Trophoblast cell (in vitro differentiated cells and primary cell): Measurements from ENCODE around the gene GSE1.

Source experiments
- DNase-seq, 2 donors: peaks; one replicate each; pipeline ENCODE4 v3.0.0-alpha.2; 2016
- H2AFZ ChIP-seq: 2 replicates; pipeline ENCODE4 v1.6.1; 2013; ENCODE audit warnings: low read length, moderate library complexity, mild to moderate bottlenecking; ENCODE audit not compliant: insufficient read depth, poor library complexity
- H2AK5ac ChIP-seq: 2 replicates; pipeline ENCODE4 v1.6.1; 2013; ENCODE audit warnings: mild to moderate bottlenecking, low read length
- H2BK120ac ChIP-seq: 2 replicates; pipeline ENCODE4 v1.6.1; 2013; ENCODE audit warnings: low read length, mild to moderate bottlenecking, moderate library complexity; ENCODE audit not compliant: insufficient read depth, poor library complexity
- H2BK12ac ChIP-seq: 2 replicates; pipeline ENCODE4 v1.6.1; 2013; ENCODE audit warnings: mild to moderate bottlenecking, low read length, moderate library complexity
- H2BK5ac ChIP-seq: 2 replicates; pipeline ENCODE4 v1.6.1; 2013; ENCODE audit warnings: low read length, low read depth, moderate library complexity, mild to moderate bottlenecking; ENCODE audit not compliant: poor library complexity
- H3K14ac ChIP-seq: 2 replicates; pipeline ENCODE4 v1.6.1; 2013; ENCODE audit warnings: mild to moderate bottlenecking, low read length
- H3K18ac ChIP-seq: 2 replicates; pipeline ENCODE4 v1.6.1; 2013; ENCODE audit warnings: mild to moderate bottlenecking, low read length
- H3K23ac ChIP-seq: 2 replicates; pipeline ENCODE4 v1.6.1; 2013; ENCODE audit warnings: low read length
- H3K27ac ChIP-seq: 2 replicates; pipeline ENCODE4 v1.5.1; 2013; ENCODE audit warnings: low read depth, mild to moderate bottlenecking, inconsistent platforms, low read length, moderate library complexity
- H3K27me3 ChIP-seq: 2 replicates; pipeline ENCODE4 v1.6.1; 2013; ENCODE audit warnings: inconsistent platforms, mild to moderate bottlenecking, low read length, moderate library complexity; ENCODE audit not compliant: insufficient read depth
- H3K36me3 ChIP-seq, 2 experiments: 1 replicate in 1 of 2; 2 replicates in 1 of 2; pipeline ENCODE4 v1.6.1; 2013; ENCODE audit warnings: low read length in 2 of 2, mild to moderate bottlenecking in 2 of 2, moderate library complexity in 1 of 2; ENCODE audit not compliant: insufficient read depth in 2 of 2, control insufficient read depth in 1 of 2
- H3K4ac ChIP-seq: 2 replicates; pipeline ENCODE4 v1.6.1; 2013; ENCODE audit warnings: low read depth, mild to moderate bottlenecking, low read length, moderate library complexity
- H3K4me1 ChIP-seq, 2 experiments: 1 replicate in 1 of 2; 2 replicates in 1 of 2; pipeline ENCODE4 v1.6.1; 2013; ENCODE audit warnings: low read length in 2 of 2, mild to moderate bottlenecking in 2 of 2, moderate library complexity in 1 of 2; ENCODE audit not compliant: insufficient read depth in 2 of 2, control insufficient read depth in 1 of 2
- H3K4me2 ChIP-seq: 2 replicates; pipeline ENCODE4 v1.6.1; 2013; ENCODE audit warnings: inconsistent platforms, mild to moderate bottlenecking, low read length, moderate library complexity
- H3K4me3 ChIP-seq: 2 replicates; pipeline ENCODE4 v1.5.1; 2013; ENCODE audit warnings: mild to moderate bottlenecking, low read depth, low read length, inconsistent platforms
- H3K79me1 ChIP-seq: one replicate; pipeline ENCODE4 v1.6.1; 2013; ENCODE audit warnings: low read length
- H3K79me2 ChIP-seq: 2 replicates; pipeline ENCODE4 v1.6.1; 2013; ENCODE audit warnings: low read length, mild to moderate bottlenecking; ENCODE audit not compliant: control insufficient read depth, insufficient read depth, poor library complexity
- H3K9ac ChIP-seq: 2 replicates; pipeline ENCODE4 v1.6.1; 2013; ENCODE audit warnings: mild to moderate bottlenecking, low read length
- H3K9me3 ChIP-seq: 2 replicates; pipeline ENCODE4 v1.6.1; 2013; ENCODE audit warnings: low read depth, mild to moderate bottlenecking, control low read depth, inconsistent platforms, low read length; ENCODE audit not compliant: insufficient read depth
- H4K12ac ChIP-seq: 2 replicates; pipeline ENCODE4 v1.6.1; 2013; ENCODE audit warnings: low read depth, mild to moderate bottlenecking, low read length, moderate library complexity
- H4K8ac ChIP-seq: 2 replicates; pipeline ENCODE4 v1.6.1; 2013; ENCODE audit warnings: low read depth, mild to moderate bottlenecking, low read length, moderate library complexity
- H4K91ac ChIP-seq: one replicate; pipeline ENCODE4 v1.6.1; 2013; ENCODE audit warnings: low read depth, mild to moderate bottlenecking, low read length, moderate library complexity
- WGBS: extraction: QIAGEN DNeasy Blood & Tissue Kit; methylation state at CpG from one replicate; pipeline ENCODE4 v1.1.7; 2013; ENCODE audit warnings: missing lambda C conversion rate; ENCODE audit not compliant: insufficient read length, insufficient coverage; ENCODE audit errors: extremely low coverage; 5-methylcytosine and 5-hydroxymethylcytosine counted together

GSE1 gene

DNA sequence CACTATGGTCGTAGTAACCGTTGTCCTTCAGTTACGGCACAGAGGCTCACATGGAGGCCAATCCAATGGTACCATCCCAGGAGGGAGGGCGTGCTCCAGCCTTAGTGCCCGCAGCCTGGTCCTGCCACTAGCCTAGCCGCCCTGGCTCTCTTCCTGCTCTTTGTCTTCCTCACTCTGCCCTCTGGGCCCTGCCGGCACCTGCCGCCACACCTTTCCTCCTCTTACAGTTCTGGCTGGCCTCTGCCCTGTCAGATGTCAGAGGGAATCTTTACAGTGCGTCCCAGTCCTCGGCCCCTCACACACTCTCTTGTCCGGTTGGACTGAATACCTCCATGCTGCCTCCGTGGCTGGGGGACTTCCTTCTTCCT lies 52.2 kb downstream of the GSE1 start:
- WGBS = no CpG with 5 or more reads among the region's 12 CpGs
- DNase-seq = no peak
- no peak overlapping the region for H4K91ac ChIP-seq

DNA sequence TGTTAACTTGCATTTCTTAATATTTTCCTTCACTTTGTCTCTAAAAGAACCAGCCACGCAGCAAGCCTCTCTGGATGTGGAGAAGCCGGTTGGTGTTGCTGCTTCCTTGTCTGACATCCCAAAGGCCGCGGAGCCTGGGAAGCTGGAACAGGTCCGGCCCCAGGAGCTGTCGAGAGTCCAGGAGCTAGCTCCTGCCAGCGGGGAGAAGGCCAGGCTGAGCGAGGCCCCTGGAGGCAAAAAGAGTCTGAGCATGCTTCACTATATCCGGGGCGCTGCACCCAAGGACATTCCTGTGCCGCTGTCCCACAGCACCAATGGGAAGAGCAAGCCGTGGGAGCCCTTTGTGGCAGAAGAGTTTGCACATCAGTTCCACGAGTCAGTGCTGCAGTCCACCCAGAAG lies 52.8 kb downstream of the GSE1 start:
- Histone ChIP-seq H3K4me2 (no peak overlapping the region), H3K27me3 (no peaks in the 10 kb centered on the region), H4K91ac (no peak overlapping the region), H3K36me3 (peaks cover 82 to 88% of the 10 kb centered on the region in 2 experiments), H4K8ac (no peak overlapping the region), H3K9me3 (peaks cover 3% of the 10 kb centered on the region), H3K4ac (no peak overlapping the region), H2AK5ac (no peak overlapping the region), H2BK5ac (no peak overlapping the region), H3K4me3 (no peak overlapping the region), H2BK12ac (no peak overlapping the region), H3K27ac (no peak overlapping the region), H3K14ac (no peak overlapping the region), H3K9ac (no peak overlapping the region), H2BK120ac (no peak overlapping the region), H3K79me2 (no peaks in the 10 kb centered on the region), H3K18ac (no peak overlapping the region), H3K23ac (no peak overlapping the region), H3K4me1 (no peaks in the 10 kb centered on the region), H3K79me1 (no peaks in the 10 kb centered on the region), H2AFZ (no peak overlapping the region), H4K12ac (no peak overlapping the region)
- no CpG with 5 or more reads among the region's 13 CpGs for whole genome bisulfite sequencing
- DNase-seq = no peak

More for the DNA sequence above, 52.2 kb downstream of the GSE1 start:
- Histone ChIP-seq H2AFZ (no peak overlapping the region), H3K4me1 (no peaks in the 10 kb centered on the region), H3K9me3 (peaks cover 3% of the 10 kb centered on the region), H3K36me3 (peaks cover 82 to 86% of the 10 kb centered on the region in 2 experiments), H3K27me3 (no peaks in the 10 kb centered on the region), H3K9ac (no peak overlapping the region), H3K4me3 (no peak overlapping the region), H2AK5ac (no peak overlapping the region), H3K18ac (no peak overlapping the region), H3K79me2 (no peaks in the 10 kb centered on the region), H2BK12ac (no peak overlapping the region), H3K4ac (no peak overlapping the region), H3K14ac (no peak overlapping the region), H4K12ac (no peak overlapping the region), H3K23ac (no peak overlapping the region), H3K79me1 (no peaks in the 10 kb centered on the region), H3K4me2 (no peak overlapping the region), H3K27ac (no peak overlapping the region), H4K8ac (no peak overlapping the region), H2BK5ac (no peak overlapping the region), H2BK120ac (no peak overlapping the region)

DNA sequence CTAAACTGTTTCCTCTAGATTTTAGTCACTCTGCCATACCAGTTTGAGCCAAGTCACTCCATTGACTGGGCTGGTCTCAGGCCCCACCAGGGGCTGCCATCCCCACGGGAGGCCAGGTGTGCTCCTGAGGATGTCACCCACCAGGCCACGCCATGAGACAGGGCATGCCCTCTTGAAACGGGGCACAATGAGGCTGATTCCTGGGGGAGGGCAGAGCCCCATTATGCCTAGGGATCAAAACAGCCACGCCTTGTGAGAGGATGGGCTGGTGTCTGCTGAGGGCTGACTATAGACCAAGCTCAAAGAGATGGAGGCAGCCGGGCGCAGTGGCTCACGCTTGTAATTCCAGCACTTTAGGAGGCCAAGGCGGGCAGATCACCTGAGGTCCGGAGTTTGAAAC lies 54.1 kb downstream of the GSE1 start:
- Histone ChIP-seq H3K23ac (no peak overlapping the region), H3K9ac (no peak overlapping the region), H2AK5ac (no peak overlapping the region), H3K4me2 (no peak overlapping the region), H3K36me3 (peaks cover 80 to 86% of the 10 kb centered on the region in 2 experiments), H4K12ac (no peak overlapping the region), H3K79me2 (no peaks in the 10 kb centered on the region), H2BK120ac (no peak overlapping the region), H2BK12ac (no peak overlapping the region), H3K9me3 (peaks cover 3% of the 10 kb centered on the region), H3K4me1 (no peaks in the 10 kb centered on the region), H3K27ac (no peak overlapping the region), H3K14ac (no peak overlapping the region), H3K79me1 (no peaks in the 10 kb centered on the region), H3K27me3 (no peaks in the 10 kb centered on the region), H3K18ac (no peak overlapping the region), H2AFZ (no peak overlapping the region), H4K91ac (no peak overlapping the region), H3K4me3 (no peak overlapping the region), H4K8ac (no peak overlapping the region), H2BK5ac (no peak overlapping the region), H3K4ac (no peak overlapping the region)
- no peak for DNase-seq
- no CpG with 5 or more reads among the region's 9 CpGs for WGBS

DNA sequence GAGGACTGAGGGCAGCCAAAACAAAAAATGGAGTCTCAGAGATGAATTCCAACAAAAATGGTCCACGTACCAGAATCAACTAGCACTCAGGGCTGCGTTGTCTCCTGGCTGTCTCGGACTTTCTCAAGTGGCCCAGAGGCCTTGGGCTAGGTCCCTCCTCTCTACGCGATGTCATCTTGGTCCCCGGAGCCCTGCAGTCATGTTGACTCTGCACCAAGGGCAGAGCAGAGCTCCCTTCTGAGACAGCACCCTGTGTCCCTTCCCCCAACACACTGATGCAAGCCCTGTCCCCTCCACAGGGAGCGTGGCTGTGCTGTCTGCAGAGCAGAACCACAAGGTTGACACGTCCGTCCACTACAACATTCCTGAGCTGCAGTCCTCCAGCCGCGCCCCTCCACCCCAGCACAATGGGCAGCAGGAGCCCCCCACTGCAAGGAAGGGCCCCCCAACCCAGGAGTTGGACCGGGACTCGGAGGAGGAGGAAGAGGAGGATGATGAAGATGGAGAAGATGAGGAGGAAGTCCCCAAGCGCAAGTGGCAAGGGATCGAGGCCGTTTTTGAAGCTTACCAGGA lies 54.8 kb downstream of the GSE1 start:
- Histone ChIP-seq H4K8ac (no peak overlapping the region), H3K4me1 (no peaks in the 10 kb centered on the region), H2BK5ac (no peak overlapping the region), H3K36me3 (peaks cover 76 to 85% of the 10 kb centered on the region in 2 experiments), H2AK5ac (no peak overlapping the region), H3K9ac (no peak overlapping the region), H4K12ac (no peak overlapping the region), H2BK120ac (no peak overlapping the region), H3K4ac (no peak overlapping the region), H2BK12ac (no peak overlapping the region), H3K4me2 (no peak overlapping the region), H4K91ac (no peak overlapping the region), H3K27ac (no peak overlapping the region), H3K79me2 (no peaks in the 10 kb centered on the region), H3K23ac (no peak overlapping the region), H3K79me1 (no peaks in the 10 kb centered on the region), H3K18ac (no peak overlapping the region), H3K4me3 (no peak overlapping the region), H3K9me3 (peaks cover 3% of the 10 kb centered on the region), H3K14ac (no peak overlapping the region), H3K27me3 (no peaks in the 10 kb centered on the region), H2AFZ (no peak overlapping the region)
- WGBS = no CpG with 5 or more reads among the region's 16 CpGs
- no peak for DNase-seq
